HEK293 (cell line): Measurements from ENCODE around the gene ART5.
A peak's percentile ranks its signal among the peaks of the same experiment; 100 is the strongest.
"Not testable (repeated sequence)": the region's sequence is repeated elsewhere in the genome, so short reads cannot be mapped to it uniquely, and the experiment has no call there.

Source experiments
- CTCF ChIA-PET: fragments of 350-600 bp; formaldehyde crosslinking; extraction: SDS; loops from one replicate; lab custom pipeline; 2021; ENCODE audit warnings: antibody characterized with exemption; lab: Yijun Ruan, JAX
- POLR2A ChIA-PET: fragments of 300-600 bp; formaldehyde crosslinking; extraction: SDS; loops from one replicate; lab custom pipeline; 2020; ENCODE audit warnings: antibody characterized with exemption, inconsistent platforms; lab: Yijun Ruan, JAX
- H3K27ac ChIP-seq: fragments of 200-500 bp; sonication (Bioruptor generic); 2 replicates; pipeline ENCODE4 v1.5.1; 2014; ENCODE audit warnings: low read depth, low read length, control low read depth, inconsistent platforms; ENCODE audit errors: extremely low read depth
- H3K36me3 ChIP-seq, 2 experiments: fragments of 200-500 bp in 1 of 2; sonication (Bioruptor generic) in 1 of 2; 1 replicate in 1 of 2; 2 replicates in 1 of 2; pipeline ENCODE4 v1.5.1; 2014 to 2017; ENCODE audit warnings: inconsistent platforms in 2 of 2, low read length in 2 of 2; ENCODE audit not compliant: control insufficient read depth in 2 of 2, insufficient read depth in 1 of 2
- H3K4me1 ChIP-seq: fragments of 200-500 bp; sonication (Bioruptor generic); 2 replicates; pipeline ENCODE4 v1.5.1; 2014; ENCODE audit warnings: mild to moderate bottlenecking, low read length, inconsistent platforms; ENCODE audit not compliant: control insufficient read depth, insufficient read depth
- H3K4me3 ChIP-seq: 2 replicates; pipeline ENCODE4 v1.5.1; 2011; ENCODE audit warnings: low read depth, mild to moderate bottlenecking, control low read depth, low read length, moderate library complexity
- H3K9me3 ChIP-seq: fragments of 200-500 bp; sonication (Bioruptor generic); 2 replicates; pipeline ENCODE4 v1.5.1; 2014; ENCODE audit warnings: low read depth, low read length, inconsistent platforms; ENCODE audit not compliant: control insufficient read depth, insufficient read depth
- GLI4 ChIP-seq: fragments of 450-650 bp; formaldehyde crosslinking; IDR thresholded peaks from 2 replicates; pipeline ENCODE4 v1.5.1; 2016; ENCODE audit warnings: missing biosample characterization, missing genetic modification characterization
- RBAK ChIP-seq: fragments of 450-650 bp; formaldehyde crosslinking; IDR thresholded peaks from 2 replicates; pipeline ENCODE4 v1.5.1; 2016; ENCODE audit warnings: missing biosample characterization, missing genetic modification characterization
- SALL2 ChIP-seq: fragments of 450-650 bp; formaldehyde crosslinking; IDR thresholded peaks from 2 replicates; pipeline ENCODE4 v1.5.0; 2017; ENCODE audit warnings: missing biosample characterization, mild to moderate bottlenecking, missing genetic modification characterization, borderline replicate concordance
- SP3 ChIP-seq: fragments of 450-650 bp; formaldehyde crosslinking; IDR thresholded peaks from 2 replicates; pipeline ENCODE4 v1.5.1; 2016; ENCODE audit warnings: missing biosample characterization, missing genetic modification characterization
- ZNF133 ChIP-seq: fragments of 450-650 bp; formaldehyde crosslinking; IDR thresholded peaks from 2 replicates; pipeline ENCODE4 v1.5.1; 2016; ENCODE audit warnings: missing biosample characterization, missing genetic modification characterization
- ZNF175 ChIP-seq: fragments of 450-650 bp; formaldehyde crosslinking; IDR thresholded peaks from 2 replicates; pipeline ENCODE4 v1.5.1; 2016; ENCODE audit warnings: missing biosample characterization, missing genetic modification characterization
- ZNF214 ChIP-seq: fragments of 450-650 bp; formaldehyde crosslinking; IDR thresholded peaks from 2 replicates; pipeline ENCODE4 v1.5.1; 2017; ENCODE audit warnings: missing biosample characterization, mild to moderate bottlenecking, missing genetic modification characterization, borderline replicate concordance
- ZNF391 ChIP-seq: fragments of 450-650 bp; formaldehyde crosslinking; IDR thresholded peaks from 2 replicates; pipeline ENCODE4 v1.5.1; 2016; ENCODE audit warnings: low read depth, missing biosample characterization, missing genetic modification characterization, borderline replicate concordance
- ZNF433 ChIP-seq: fragments of 450-650 bp; formaldehyde crosslinking; IDR thresholded peaks from 2 replicates; pipeline ENCODE4 v1.5.1; 2016; ENCODE audit warnings: missing biosample characterization, missing genetic modification characterization, low read depth
- ZNF530 ChIP-seq: fragments of 450-650 bp; formaldehyde crosslinking; IDR thresholded peaks from 2 replicates; pipeline ENCODE4 v1.5.1; 2016; ENCODE audit warnings: low read depth, missing biosample characterization, missing genetic modification characterization
- ZNF670 ChIP-seq: fragments of 450-650 bp; formaldehyde crosslinking; IDR thresholded peaks from 2 replicates; pipeline ENCODE4 v1.5.1; 2016; ENCODE audit warnings: missing biosample characterization, missing genetic modification characterization, low read depth
- ZNF677 ChIP-seq: fragments of 450-650 bp; IDR thresholded peaks from 2 replicates; pipeline ENCODE4 v1.5.0; 2018; ENCODE audit warnings: missing biosample characterization, mild to moderate bottlenecking, missing genetic modification characterization, moderate library complexity
- ZNF707 ChIP-seq: fragments of 450-650 bp; formaldehyde crosslinking; IDR thresholded peaks from 2 replicates; pipeline ENCODE4 v1.5.1; 2016; ENCODE audit warnings: missing biosample characterization, missing genetic modification characterization
- ZNF791 ChIP-seq: fragments of 450-650 bp; formaldehyde crosslinking; IDR thresholded peaks from 2 replicates; pipeline ENCODE4 v1.5.1; 2016; ENCODE audit warnings: missing biosample characterization, missing genetic modification characterization
- ZNF830 ChIP-seq: fragments of 450-650 bp; IDR thresholded peaks from 2 replicates; pipeline ENCODE4 v1.5.0; 2018; ENCODE audit warnings: missing biosample characterization, missing genetic modification characterization, low read depth, mild to moderate bottlenecking, moderate library complexity
- ZNF843 ChIP-seq: fragments of 450-650 bp; formaldehyde crosslinking; IDR thresholded peaks from 2 replicates; pipeline ENCODE4 v1.5.1; 2016; ENCODE audit warnings: missing biosample characterization, missing genetic modification characterization
- ZSCAN30 ChIP-seq: fragments of 450-650 bp; IDR thresholded peaks from 2 replicates; pipeline ENCODE4 v1.5.1; 2018; ENCODE audit warnings: missing biosample characterization, mild to moderate bottlenecking, missing genetic modification characterization, moderate library complexity
- TF ChIP-seq, protein P1 (sequence below): fragments of 450-650 bp; formaldehyde crosslinking; IDR thresholded peaks from 2 replicates; pipeline ENCODE4 v1.5.0; 2017; ENCODE audit warnings: missing biosample characterization, missing genetic modification characterization, borderline replicate concordance

The ART5 gene

DNA sequence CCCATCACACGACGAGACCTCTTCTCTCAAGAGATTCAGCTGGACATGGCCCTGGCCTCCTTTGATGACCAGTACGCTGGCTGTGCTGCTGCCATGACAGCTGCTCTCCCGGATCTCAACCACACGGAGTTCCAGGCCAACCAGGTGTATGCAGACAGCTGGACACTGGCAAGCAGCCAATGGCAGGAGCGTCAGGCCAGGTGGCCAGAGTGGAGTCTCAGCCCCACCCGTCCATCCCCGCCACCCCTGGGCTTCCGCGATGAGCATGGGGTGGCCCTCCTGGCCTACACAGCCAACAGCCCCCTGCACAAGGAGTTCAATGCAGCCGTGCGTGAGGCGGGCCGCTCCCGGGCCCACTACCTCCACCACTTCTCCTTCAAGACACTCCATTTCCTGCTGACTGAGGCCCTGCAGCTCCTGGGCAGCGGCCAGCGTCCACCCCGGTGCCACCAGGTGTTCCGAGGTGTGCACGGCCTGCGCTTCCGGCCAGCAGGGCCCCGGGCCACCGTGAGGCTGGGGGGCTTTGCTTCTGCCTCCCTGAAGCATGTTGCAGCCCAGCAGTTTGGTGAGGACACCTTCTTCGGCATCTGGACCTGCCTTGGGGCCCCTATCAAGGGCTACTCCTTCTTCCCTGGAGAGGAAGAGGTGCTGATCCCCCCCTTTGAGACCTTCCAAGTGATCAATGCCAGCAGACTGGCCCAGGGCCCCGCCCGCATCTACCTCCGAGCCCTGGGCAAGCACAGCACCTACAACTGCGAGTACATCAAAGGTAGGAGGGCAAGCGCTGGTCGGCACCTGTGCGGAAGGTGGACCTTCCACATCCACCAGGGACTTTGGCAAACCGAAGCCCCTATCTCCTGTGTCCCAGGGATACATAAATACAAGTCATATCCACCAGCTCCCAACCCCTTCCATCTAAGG, 18.1 kb upstream of the ART5 start:
- Histone ChIP-seq H3K4me1 (no peaks in the 10 kb centered on the region), H3K4me3 (no peak overlapping the region), H3K9me3 (no peaks in the 10 kb centered on the region), H3K27ac (no peak overlapping the region), H3K36me3 (peaks cover 0 to 9% of the 10 kb centered on the region in 2 experiments; a peak in 1 of 3 replicates)
- TF ChIP-seq ZNF133 (no peak), ZNF670 (tag by site-specific recombination) (no peak), ZNF214 (tag by site-specific recombination) (no peak), ZNF843 (tag by site-specific recombination) (no peak), RBAK (tag by site-specific recombination) (no peak), SALL2 (no peak), GLI4 (tag by site-specific recombination) (no peak), ZNF433 (tag by site-specific recombination) (no peak)
- ChIA-PET POLR2A (no interaction called here), CTCF (no interaction called here)

DNA sequence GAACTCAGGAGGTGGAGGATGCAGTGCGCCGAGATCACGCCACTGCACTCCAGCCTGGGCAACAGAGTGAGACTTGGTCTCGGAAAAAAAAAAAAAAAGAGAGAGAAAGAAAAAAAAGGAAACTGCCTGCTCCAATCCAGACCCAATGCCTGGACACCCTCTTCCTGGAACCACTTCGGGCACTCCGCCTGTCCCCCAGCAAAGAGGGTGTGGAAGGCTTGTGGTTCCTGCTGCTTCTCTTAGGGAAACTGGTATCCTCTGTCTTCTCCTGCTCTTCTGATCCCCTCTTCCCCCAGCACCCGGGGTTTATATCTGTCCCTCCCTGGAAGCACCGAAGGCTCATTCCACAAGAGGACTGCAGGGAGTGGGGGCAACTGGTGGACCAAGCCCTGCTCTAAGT, 16.5 kb upstream of the ART5 start:
- H3K27ac ChIP-seq = no peak overlapping the region
- no peaks in the 10 kb centered on the region for H3K9me3 ChIP-seq
- H3K4me3 ChIP-seq = no peak overlapping the region
- no peaks in the 10 kb centered on the region for H3K4me1 ChIP-seq
- POLR2A ChIA-PET = interaction anchor here (1.0 kb wide), 1 partner anchor 390 kb away, joined by 3 read pairs; no protein-coding TSS in a partner anchor
- CTCF ChIA-PET = no interaction called here
- H3K36me3 ChIP-seq = no peaks in the 10 kb centered on the region
- TF ChIP-seq ZNF677 (tag by site-specific recombination) (no peak), ZNF707 (tag by site-specific recombination) (peak; percentile 73), ZSCAN30 (tag by site-specific recombination) (no peak)

DNA sequence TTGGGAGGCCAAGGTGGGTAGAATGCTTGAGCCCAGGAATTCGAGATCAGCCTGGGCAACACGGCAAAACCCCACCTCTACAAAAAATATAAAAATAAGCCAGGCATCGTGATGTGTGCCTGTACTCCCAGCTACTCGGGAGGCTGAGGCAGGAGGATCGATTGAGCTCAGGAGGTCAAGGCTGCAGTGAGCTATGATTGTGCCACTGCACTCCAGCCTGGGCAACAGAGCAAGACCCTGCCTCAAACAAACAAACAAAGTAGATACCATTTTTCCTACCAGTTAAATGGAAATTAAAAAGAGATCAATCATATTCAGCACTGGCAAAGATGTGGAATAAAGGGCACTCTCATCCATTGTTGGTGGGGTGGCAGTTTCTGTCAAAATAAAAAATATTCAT, 15.5 kb upstream of the ART5 start:
- CTCF ChIA-PET, H3K36me3 ChIP-seq, H3K27ac ChIP-seq, H3K9me3 ChIP-seq, H3K4me1 ChIP-seq, H3K4me3 ChIP-seq: not testable (repeated sequence)
- POLR2A ChIA-PET = interaction anchor here (1.0 kb wide), 1 partner anchor 391 kb away, joined by 3 read pairs; no protein-coding TSS in a partner anchor

DNA sequence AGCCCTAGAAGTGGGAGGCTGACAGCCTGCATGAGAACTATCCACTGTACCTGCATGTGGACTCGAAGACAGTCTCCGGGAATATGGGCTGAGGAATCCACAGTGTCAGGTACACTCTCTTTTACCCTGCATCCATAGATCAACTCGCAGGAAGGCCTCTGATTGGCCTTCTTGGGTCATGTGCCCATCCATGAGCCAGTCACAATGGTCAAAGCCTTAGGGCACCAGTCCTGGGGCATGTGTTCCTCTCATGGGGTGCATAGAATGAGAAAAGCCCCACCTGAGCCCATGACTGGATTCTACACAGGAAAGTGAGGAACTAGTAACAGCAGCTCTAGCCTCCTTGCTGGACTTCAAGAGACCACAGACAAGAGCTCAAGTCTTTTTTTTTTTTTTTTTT, 13.8 kb upstream of the ART5 start:
- H3K9me3 ChIP-seq = no peaks in the 10 kb centered on the region
- ChIA-PET CTCF (no interaction called here), POLR2A (no interaction called here)

DNA sequence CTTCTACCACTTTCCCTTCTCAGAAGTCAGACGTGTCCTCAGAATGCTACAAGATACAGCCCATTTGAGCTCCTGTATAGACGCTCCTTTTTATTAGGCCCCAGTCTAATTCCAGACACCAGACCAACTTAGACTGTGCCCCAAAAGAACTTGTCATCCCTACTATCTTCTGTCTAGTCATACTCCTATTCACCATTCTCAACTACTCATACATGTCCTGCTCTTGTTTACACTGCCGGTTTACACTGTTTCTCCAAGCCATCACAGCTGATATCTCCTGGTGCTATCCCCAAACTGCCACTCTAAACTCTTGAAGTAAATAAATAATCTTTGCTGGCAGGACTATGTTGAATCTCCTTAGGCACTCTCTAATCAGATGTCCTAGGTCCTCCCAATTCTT, 10.7 kb upstream of the ART5 start:
- POLR2A ChIA-PET, CTCF ChIA-PET, H3K36me3 ChIP-seq, H3K27ac ChIP-seq, H3K9me3 ChIP-seq, H3K4me1 ChIP-seq, H3K4me3 ChIP-seq: not testable (repeated sequence)

More for the DNA sequence above, 13.8 kb upstream of the ART5 start:
- Histone ChIP-seq H3K4me3 (no peak overlapping the region), H3K4me1 (no peaks in the 10 kb centered on the region), H3K36me3 (no peaks in the 10 kb centered on the region), H3K27ac (no peak overlapping the region)
- TF ChIP-seq, protein P1, sequence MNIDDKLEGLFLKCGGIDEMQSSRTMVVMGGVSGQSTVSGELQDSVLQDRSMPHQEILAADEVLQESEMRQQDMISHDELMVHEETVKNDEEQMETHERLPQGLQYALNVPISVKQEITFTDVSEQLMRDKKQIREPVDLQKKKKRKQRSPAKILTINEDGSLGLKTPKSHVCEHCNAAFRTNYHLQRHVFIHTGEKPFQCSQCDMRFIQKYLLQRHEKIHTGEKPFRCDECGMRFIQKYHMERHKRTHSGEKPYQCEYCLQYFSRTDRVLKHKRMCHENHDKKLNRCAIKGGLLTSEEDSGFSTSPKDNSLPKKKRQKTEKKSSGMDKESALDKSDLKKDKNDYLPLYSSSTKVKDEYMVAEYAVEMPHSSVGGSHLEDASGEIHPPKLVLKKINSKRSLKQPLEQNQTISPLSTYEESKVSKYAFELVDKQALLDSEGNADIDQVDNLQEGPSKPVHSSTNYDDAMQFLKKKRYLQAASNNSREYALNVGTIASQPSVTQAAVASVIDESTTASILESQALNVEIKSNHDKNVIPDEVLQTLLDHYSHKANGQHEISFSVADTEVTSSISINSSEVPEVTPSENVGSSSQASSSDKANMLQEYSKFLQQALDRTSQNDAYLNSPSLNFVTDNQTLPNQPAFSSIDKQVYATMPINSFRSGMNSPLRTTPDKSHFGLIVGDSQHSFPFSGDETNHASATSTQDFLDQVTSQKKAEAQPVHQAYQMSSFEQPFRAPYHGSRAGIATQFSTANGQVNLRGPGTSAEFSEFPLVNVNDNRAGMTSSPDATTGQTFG (tag by site-specific recombination) = no peak
- TF ChIP-seq ZNF830 = no peak
- TF ChIP-seq SP3 = no peak
- TF ChIP-seq ZNF391 (tag by site-specific recombination) = no peak
- no peak for TF ChIP-seq ZNF175 (tag by site-specific recombination)
- no peak for TF ChIP-seq ZNF530 (tag by site-specific recombination)
- TF ChIP-seq ZNF791 = no peak

DNA sequence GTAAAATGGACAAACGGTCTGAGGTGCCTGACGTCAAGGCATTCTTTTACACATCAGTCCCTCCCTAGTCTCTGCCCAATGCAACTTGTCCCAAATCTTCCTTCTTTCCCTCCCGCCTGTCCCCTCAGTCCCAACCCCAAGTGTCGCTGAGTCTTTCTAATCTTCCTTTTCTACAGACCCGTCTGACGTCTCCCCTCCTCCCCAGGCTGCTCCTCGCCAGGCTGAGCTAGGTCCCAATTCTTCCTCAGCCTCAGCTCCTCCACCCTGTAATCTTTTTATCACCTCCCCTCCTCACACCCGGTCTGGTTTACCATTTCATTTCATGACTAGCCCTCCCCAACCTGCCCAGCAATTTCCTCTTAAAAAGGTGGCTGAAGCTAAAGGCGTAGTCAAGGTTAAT, 7.6 kb upstream of the ART5 start:
- H3K36me3 ChIP-seq, H3K4me1 ChIP-seq, H3K4me3 ChIP-seq, POLR2A ChIA-PET, H3K9me3 ChIP-seq, CTCF ChIA-PET, H3K27ac ChIP-seq: not testable (repeated sequence)
